ENCODE data around the gene SLC18A2.
"Not testable (repeated sequence)": the region's sequence is repeated elsewhere in the genome, so short reads cannot be mapped to it uniquely, and the experiment has no call there.

Gene SLC18A2

GRCh38 chr10:117218654-117219053 is 22.3 kb upstream of the SLC18A2 start:
- Histone ChIP-seq H3K9me3 (ENCODE audit: control insufficient read depth in 1 of 2, low read length in 2 of 2) (no peaks in the 10 kb centered on the region), H3K27me3 (ENCODE audit: low read depth, low read length) (peaks cover 21% of the 10 kb centered on the region), H3K4me3 (ENCODE audit: low read depth in 1 of 2, low read length in 2 of 2) (no peak overlapping the region), H3K4me1 (ENCODE audit: control insufficient read depth in 1 of 2, insufficient read depth in 2 of 2, low read length in 2 of 2) (peaks cover 0 to 14% of the 10 kb centered on the region in 2 donors), H3K27ac (ENCODE audit: low read length) (no peak overlapping the region), H3K36me3 (ENCODE audit: control insufficient read depth in 1 of 2, insufficient read depth in 2 of 2, low read length in 2 of 2) (no peaks in the 10 kb centered on the region)

GRCh38 chr10:117221156-117221711 is 19.7 kb upstream of the SLC18A2 start:
- peaks cover 0 to 11% of the 10 kb centered on the region in 2 donors for H3K4me1 ChIP-seq (ENCODE audit: control insufficient read depth in 1 of 2, insufficient read depth in 2 of 2, low read length in 2 of 2)
- H3K27ac ChIP-seq (ENCODE audit: low read length) = no peak overlapping the region
- H3K36me3 ChIP-seq (ENCODE audit: control insufficient read depth in 1 of 2, insufficient read depth in 2 of 2, low read length in 2 of 2) = no peaks in the 10 kb centered on the region
- H3K9me3 ChIP-seq (ENCODE audit: control insufficient read depth in 1 of 2, low read length in 2 of 2) = no peaks in the 10 kb centered on the region
- H3K4me3 ChIP-seq (ENCODE audit: low read depth in 1 of 2, low read length in 2 of 2) = no peak overlapping the region
- H3K27me3 ChIP-seq (ENCODE audit: low read depth, low read length) = peaks cover 13% of the 10 kb centered on the region

GRCh38 chr10:117222552-117222951 is 18.4 kb upstream of the SLC18A2 start:
- no peaks in the 10 kb centered on the region for H3K36me3 ChIP-seq (ENCODE audit: control insufficient read depth in 1 of 2, insufficient read depth in 2 of 2, low read length in 2 of 2)
- H3K27ac ChIP-seq (ENCODE audit: low read length) = no peak overlapping the region
- H3K27me3 ChIP-seq (ENCODE audit: low read depth, low read length) = peaks cover 11% of the 10 kb centered on the region
- H3K4me1 ChIP-seq (ENCODE audit: control insufficient read depth in 1 of 2, insufficient read depth in 2 of 2, low read length in 2 of 2) = no peaks in the 10 kb centered on the region
- no peak overlapping the region for H3K4me3 ChIP-seq (ENCODE audit: low read depth in 1 of 2, low read length in 2 of 2)
- H3K9me3 ChIP-seq (ENCODE audit: control insufficient read depth in 1 of 2, low read length in 2 of 2) = no peaks in the 10 kb centered on the region

GRCh38 chr10:117222976-117223692 is 17.8 kb upstream of the SLC18A2 start:
- Histone ChIP-seq H3K36me3 (ENCODE audit: control insufficient read depth in 1 of 2, insufficient read depth in 2 of 2, low read length in 2 of 2) (no peaks in the 10 kb centered on the region), H3K27ac (ENCODE audit: low read length) (no peak overlapping the region), H3K4me1 (ENCODE audit: control insufficient read depth in 1 of 2, insufficient read depth in 2 of 2, low read length in 2 of 2) (no peaks in the 10 kb centered on the region), H3K27me3 (ENCODE audit: low read depth, low read length) (peaks cover 5% of the 10 kb centered on the region), H3K4me3 (ENCODE audit: low read depth in 1 of 2, low read length in 2 of 2) (no peak overlapping the region), H3K9me3 (ENCODE audit: control insufficient read depth in 1 of 2, low read length in 2 of 2) (no peaks in the 10 kb centered on the region)

GRCh38 chr10:117223693-117224430 is 17.1 kb upstream of the SLC18A2 start:
- H3K27ac ChIP-seq (ENCODE audit: low read length) = no peak overlapping the region

GRCh38 chr10:117224881-117225280 is 16.0 kb upstream of the SLC18A2 start:
- Histone ChIP-seq H3K4me1 (ENCODE audit: control insufficient read depth in 1 of 2, insufficient read depth in 2 of 2, low read length in 2 of 2) (no peaks in the 10 kb centered on the region), H3K4me3 (ENCODE audit: low read depth in 1 of 2, low read length in 2 of 2) (no peak overlapping the region), H3K27me3 (ENCODE audit: low read depth, low read length) (peaks cover 5% of the 10 kb centered on the region), H3K36me3 (ENCODE audit: control insufficient read depth in 1 of 2, insufficient read depth in 2 of 2, low read length in 2 of 2) (no peaks in the 10 kb centered on the region), H3K9me3 (ENCODE audit: control insufficient read depth in 1 of 2, low read length in 2 of 2) (no peaks in the 10 kb centered on the region), H3K27ac (ENCODE audit: low read length) (no peak overlapping the region)

More at GRCh38 chr10:117223693-117224430, 17.1 kb upstream of the SLC18A2 start:
- H3K36me3 ChIP-seq (ENCODE audit: control insufficient read depth in 1 of 2, insufficient read depth in 2 of 2, low read length in 2 of 2) = no peaks in the 10 kb centered on the region
- no peak overlapping the region for H3K4me3 ChIP-seq (ENCODE audit: low read depth in 1 of 2, low read length in 2 of 2)
- no peaks in the 10 kb centered on the region for H3K9me3 ChIP-seq (ENCODE audit: control insufficient read depth in 1 of 2, low read length in 2 of 2)
- peaks cover 5% of the 10 kb centered on the region for H3K27me3 ChIP-seq (ENCODE audit: low read depth, low read length)
- H3K4me1 ChIP-seq (ENCODE audit: control insufficient read depth in 1 of 2, insufficient read depth in 2 of 2, low read length in 2 of 2) = no peaks in the 10 kb centered on the region

GRCh38 chr10:117226813-117227451 is 14.0 kb upstream of the SLC18A2 start:
- Histone ChIP-seq H3K4me3 (ENCODE audit: low read depth in 1 of 2, low read length in 2 of 2) (no peak overlapping the region), H3K27ac (ENCODE audit: low read length) (no peak overlapping the region), H3K9me3 (ENCODE audit: control insufficient read depth in 1 of 2, low read length in 2 of 2) (no peaks in the 10 kb centered on the region), H3K4me1 (ENCODE audit: control insufficient read depth in 1 of 2, insufficient read depth in 2 of 2, low read length in 2 of 2) (no peaks in the 10 kb centered on the region), H3K27me3 (ENCODE audit: low read depth, low read length) (peaks cover 5% of the 10 kb centered on the region), H3K36me3 (ENCODE audit: control insufficient read depth in 1 of 2, insufficient read depth in 2 of 2, low read length in 2 of 2) (no peaks in the 10 kb centered on the region)

GRCh38 chr10:117228210-117228609 is 12.7 kb upstream of the SLC18A2 start:
- Histone ChIP-seq H3K9me3 (ENCODE audit: control insufficient read depth in 1 of 2, low read length in 2 of 2) (no peaks in the 10 kb centered on the region), H3K36me3 (ENCODE audit: control insufficient read depth in 1 of 2, insufficient read depth in 2 of 2, low read length in 2 of 2) (no peaks in the 10 kb centered on the region), H3K27ac (ENCODE audit: low read length) (no peak overlapping the region), H3K4me1 (ENCODE audit: control insufficient read depth in 1 of 2, insufficient read depth in 2 of 2, low read length in 2 of 2) (no peaks in the 10 kb centered on the region), H3K27me3 (ENCODE audit: low read depth, low read length) (peaks cover 5% of the 10 kb centered on the region), H3K4me3 (ENCODE audit: low read depth in 1 of 2, low read length in 2 of 2) (no peak overlapping the region)

GRCh38 chr10:117230107-117230506 is 10.8 kb upstream of the SLC18A2 start:
- not testable (repeated sequence) for H3K27me3 ChIP-seq (ENCODE audit: low read depth, low read length); H3K36me3 ChIP-seq (ENCODE audit: control insufficient read depth in 1 of 2, insufficient read depth in 2 of 2, low read length in 2 of 2); H3K27ac ChIP-seq (ENCODE audit: low read length); H3K4me1 ChIP-seq (ENCODE audit: control insufficient read depth in 1 of 2, insufficient read depth in 2 of 2, low read length in 2 of 2); H3K9me3 ChIP-seq (ENCODE audit: control insufficient read depth in 1 of 2, low read length in 2 of 2); H3K4me3 ChIP-seq (ENCODE audit: low read depth in 1 of 2, low read length in 2 of 2)

- H3K36me3 ChIP-seq (ENCODE audit: control insufficient read depth in 1 of 2, insufficient read depth in 2 of 2, low read length in 2 of 2) = no peaks in the 10 kb centered on the region
- no peaks in the 10 kb centered on the region for H3K9me3 ChIP-seq (ENCODE audit: control insufficient read depth in 1 of 2, low read length in 2 of 2)
- peaks cover 0 to 16% of the 10 kb centered on the region in 2 donors for H3K4me1 ChIP-seq (ENCODE audit: control insufficient read depth in 1 of 2, insufficient read depth in 2 of 2, low read length in 2 of 2)
- H3K27ac ChIP-seq (ENCODE audit: low read length) = no peak overlapping the region
- peaks cover 3% of the 10 kb centered on the region for H3K27me3 ChIP-seq (ENCODE audit: low read depth, low read length)
- H3K4me3 ChIP-seq (ENCODE audit: low read depth in 1 of 2, low read length in 2 of 2) = no peak overlapping the region
These were observed 3.4 kb upstream of the SLC18A2 start for GRCh38 chr10:117237401-117237991.

- H3K27me3 ChIP-seq (ENCODE audit: low read depth, low read length) = peaks cover 5% of the 10 kb centered on the region
- no peak overlapping the region for H3K27ac ChIP-seq (ENCODE audit: low read length)
- no peaks in the 10 kb centered on the region for H3K9me3 ChIP-seq (ENCODE audit: control insufficient read depth in 1 of 2, low read length in 2 of 2)
- no peak overlapping the region for H3K4me3 ChIP-seq (ENCODE audit: low read depth in 1 of 2, low read length in 2 of 2)
- peaks cover 0 to 16% of the 10 kb centered on the region in 2 donors for H3K4me1 ChIP-seq (ENCODE audit: control insufficient read depth in 1 of 2, insufficient read depth in 2 of 2, low read length in 2 of 2)
- H3K36me3 ChIP-seq (ENCODE audit: control insufficient read depth in 1 of 2, insufficient read depth in 2 of 2, low read length in 2 of 2) = no peaks in the 10 kb centered on the region
These were observed 1.9 kb upstream of the SLC18A2 start for GRCh38 chr10:117239051-117239450.
